HG03175 (cell line): ENCODE measurements around the gene EFCAB14.
A peak's percentile ranks its signal among the peaks of the same experiment; 100 is the strongest.
"Not testable (repeated sequence)": the region's sequence is repeated elsewhere in the genome, so short reads cannot be mapped to it uniquely, and the experiment has no call there.

Source experiments
- ATAC-seq: cut with Tn5 transposase; IDR thresholded peaks from one replicate; pipeline ENCODE4 v1.9.1; 2021; ENCODE audit warnings: mild to moderate bottlenecking, moderate library complexity; ENCODE audit not compliant: unreplicated experiment

Gene EFCAB14

GRCh38 chr1:46718727-46719622 lies at the start of gene EFCAB14:
EFCAB14 (minus strand) TSS chr1:46719114; CDS start chr1:46718087, 1,027 bp downstream.
- ATAC-seq = peak; percentile 97

- ATAC-seq = no peak
Observed at GRCh38 chr1:46768445-46768844, 49.5 kb upstream of the EFCAB14 start.

GRCh38 chr1:46767649-46768282 lies 48.9 kb upstream of the EFCAB14 start:
- ATAC-seq = no peak

GRCh38 chr1:46764402-46764801 lies 45.5 kb upstream of the EFCAB14 start:
- no peak for ATAC-seq

GRCh38 chr1:46761740-46762139 lies 42.8 kb upstream of the EFCAB14 start:
- ATAC-seq = no peak

GRCh38 chr1:46760558-46761166 lies 41.7 kb upstream of the EFCAB14 start:
- ATAC-seq = no peak

GRCh38 chr1:46757956-46758528 lies 39.1 kb upstream of the EFCAB14 start:
- ATAC-seq = no peak

GRCh38 chr1:46757247-46757955 lies 38.5 kb upstream of the EFCAB14 start:
- ATAC-seq = no peak

GRCh38 chr1:46755121-46755520 lies 36.2 kb upstream of the EFCAB14 start:
- no peak for ATAC-seq

GRCh38 chr1:46754707-46755106 lies 35.8 kb upstream of the EFCAB14 start:
- not testable (repeated sequence) for ATAC-seq

- ATAC-seq = no peak
Observed at GRCh38 chr1:46753985-46754384, 35.1 kb upstream of the EFCAB14 start.

- no peak for ATAC-seq
Observed at GRCh38 chr1:46749921-46750404, 31.0 kb upstream of the EFCAB14 start.

- no peak for ATAC-seq
Observed at GRCh38 chr1:46749404-46749803, 30.5 kb upstream of the EFCAB14 start.

- ATAC-seq = no peak
Observed at GRCh38 chr1:46747683-46748288, 28.9 kb upstream of the EFCAB14 start.

GRCh38 chr1:46742069-46742468 lies 23.2 kb upstream of the EFCAB14 start:
- no peak for ATAC-seq

GRCh38 chr1:46735708-46736324 lies 16.9 kb upstream of the EFCAB14 start:
- no peak for ATAC-seq

- ATAC-seq = not testable (repeated sequence)
Observed at GRCh38 chr1:46728327-46728873, 9.5 kb upstream of the EFCAB14 start.

GRCh38 chr1:46725736-46726108 lies 6.8 kb upstream of the EFCAB14 start:
- no peak for ATAC-seq

- peak; percentile 89 for ATAC-seq
Observed at GRCh38 chr1:46724991-46725735, 6.2 kb upstream of the EFCAB14 start.
